ENCODE measurements around the gene CLOCK.

DNA sequence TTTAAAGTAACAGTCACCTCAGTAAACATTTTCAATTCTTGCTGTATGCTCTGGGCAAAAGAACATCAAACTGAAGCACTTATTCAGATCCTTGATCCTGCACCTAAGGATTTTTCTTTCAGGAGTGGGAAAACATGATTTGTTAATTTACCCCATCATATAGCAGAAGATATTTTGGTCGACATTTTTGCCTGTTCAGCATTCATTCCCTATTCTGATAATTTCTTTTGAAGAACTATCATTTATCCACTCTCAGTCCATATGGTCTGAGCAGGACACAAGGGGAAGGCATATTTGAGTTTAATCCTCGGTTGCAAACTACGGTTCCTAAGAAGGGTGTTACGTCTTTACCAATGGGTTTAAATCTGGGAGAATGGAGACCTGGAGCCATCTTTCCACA is 1.2 kb upstream of the CLOCK start:
- no peak for TF ChIP-seq ZNF529 (tag by site-specific recombination; IDR thresholded peaks at IDR 0.05; ENCODE audit: insufficient replicate concordance)
- TF ChIP-seq, protein P1, sequence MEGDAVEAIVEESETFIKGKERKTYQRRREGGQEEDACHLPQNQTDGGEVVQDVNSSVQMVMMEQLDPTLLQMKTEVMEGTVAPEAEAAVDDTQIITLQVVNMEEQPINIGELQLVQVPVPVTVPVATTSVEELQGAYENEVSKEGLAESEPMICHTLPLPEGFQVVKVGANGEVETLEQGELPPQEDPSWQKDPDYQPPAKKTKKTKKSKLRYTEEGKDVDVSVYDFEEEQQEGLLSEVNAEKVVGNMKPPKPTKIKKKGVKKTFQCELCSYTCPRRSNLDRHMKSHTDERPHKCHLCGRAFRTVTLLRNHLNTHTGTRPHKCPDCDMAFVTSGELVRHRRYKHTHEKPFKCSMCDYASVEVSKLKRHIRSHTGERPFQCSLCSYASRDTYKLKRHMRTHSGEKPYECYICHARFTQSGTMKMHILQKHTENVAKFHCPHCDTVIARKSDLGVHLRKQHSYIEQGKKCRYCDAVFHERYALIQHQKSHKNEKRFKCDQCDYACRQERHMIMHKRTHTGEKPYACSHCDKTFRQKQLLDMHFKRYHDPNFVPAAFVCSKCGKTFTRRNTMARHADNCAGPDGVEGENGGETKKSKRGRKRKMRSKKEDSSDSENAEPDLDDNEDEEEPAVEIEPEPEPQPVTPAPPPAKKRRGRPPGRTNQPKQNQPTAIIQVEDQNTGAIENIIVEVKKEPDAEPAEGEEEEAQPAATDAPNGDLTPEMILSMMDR (tag by site-specific recombination; IDR thresholded peaks at IDR 0.05) = no peak
- TF ChIP-seq ZNF830 (tag by site-specific recombination; IDR thresholded peaks at IDR 0.05; ENCODE audit: low read depth) = no peak
- TF ChIP-seq TCF7L2 (IDR thresholded peaks at IDR 0.05; ENCODE audit: borderline replicate concordance, low read depth, low read length) = no peak
- TF ChIP-seq KLF8 (tag by site-specific recombination; IDR thresholded peaks at IDR 0.05) = no peak
- TF ChIP-seq WT1 (tag by site-specific recombination; IDR thresholded peaks at IDR 0.05) = no peak
- no peak for TF ChIP-seq KLF1 (tag by site-specific recombination; IDR thresholded peaks at IDR 0.05)
- TF ChIP-seq ZNF701 (tag by site-specific recombination; IDR thresholded peaks at IDR 0.05) = no peak
- TF ChIP-seq ZNF23 (tag by site-specific recombination; IDR thresholded peaks at IDR 0.05; ENCODE audit: borderline replicate concordance) = no peak
- TF ChIP-seq, protein P2, sequence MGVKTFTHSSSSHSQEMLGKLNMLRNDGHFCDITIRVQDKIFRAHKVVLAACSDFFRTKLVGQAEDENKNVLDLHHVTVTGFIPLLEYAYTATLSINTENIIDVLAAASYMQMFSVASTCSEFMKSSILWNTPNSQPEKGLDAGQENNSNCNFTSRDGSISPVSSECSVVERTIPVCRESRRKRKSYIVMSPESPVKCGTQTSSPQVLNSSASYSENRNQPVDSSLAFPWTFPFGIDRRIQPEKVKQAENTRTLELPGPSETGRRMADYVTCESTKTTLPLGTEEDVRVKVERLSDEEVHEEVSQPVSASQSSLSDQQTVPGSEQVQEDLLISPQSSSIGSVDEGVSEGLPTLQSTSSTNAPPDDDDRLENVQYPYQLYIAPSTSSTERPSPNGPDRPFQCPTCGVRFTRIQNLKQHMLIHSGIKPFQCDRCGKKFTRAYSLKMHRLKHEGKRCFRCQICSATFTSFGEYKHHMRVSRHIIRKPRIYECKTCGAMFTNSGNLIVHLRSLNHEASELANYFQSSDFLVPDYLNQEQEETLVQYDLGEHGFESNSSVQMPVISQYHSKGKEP (tag by site-specific recombination; IDR thresholded peaks at IDR 0.05) = no peak
- TF ChIP-seq MZF1 (tag by site-specific recombination; IDR thresholded peaks at IDR 0.05; ENCODE audit: borderline replicate concordance) = no peak

Data from HEK293 (cell line).